ENCODE data around the gene MNT. TPM values are rescaled to one million over a fixed set of nuclear protein-coding genes. Genes with fewer than 3 reads are reported as not detected.

The MNT gene
- total RNA-seq, 1 experiment from 2014 or later = 38.9 TPM

- no peaks in the 10 kb centered on the region for H3K9me3 ChIP-seq (ENCODE audit: control insufficient read depth, low read depth, low read length)
- H3K18ac ChIP-seq (ENCODE audit: insufficient read length, low read depth, low read length) = no peak overlapping the region
- H2BK120ac ChIP-seq (ENCODE audit: low read depth, low read length, poor library complexity, severe bottlenecking) = no peak overlapping the region
- no peak overlapping the region for H2BK20ac ChIP-seq (ENCODE audit: low read depth, low read length, poor library complexity, severe bottlenecking)
- H3K9me3 Mint-ChIP-seq = no peaks in the 10 kb centered on the region; a peak in 2 of 5 replicates
- no peak overlapping the region for H2AK5ac ChIP-seq (ENCODE audit: insufficient read length, low read length)
- H3T11ph ChIP-seq (ENCODE audit: low read length) = no peak overlapping the region
- peaks cover 1% of the 10 kb centered on the region; the same call in 1 of the 2 replicates for H3K27me3 Mint-ChIP-seq (ENCODE audit: low read depth)
- H3K23ac ChIP-seq (ENCODE audit: insufficient read length, low read depth, low read length) = no peak overlapping the region
- H3K79me1 ChIP-seq (ENCODE audit: insufficient read depth, low read depth, low read length, poor library complexity, severe bottlenecking) = no peaks in the 10 kb centered on the region
- no peak overlapping the region for H3K14ac ChIP-seq (ENCODE audit: insufficient read depth, low read length)
- DNase-seq = no peak
- H4K20me1 ChIP-seq (ENCODE audit: control insufficient read depth, insufficient read depth, insufficient read length) = no peaks in the 10 kb centered on the region
- peaks cover 0 to 4% (median 4%) of the 10 kb centered on the region in 3 experiments; a peak in 2 of 7 replicates for H3K36me3 Mint-ChIP-seq (ENCODE audit: insufficient read depth in 1 of 3, low read depth in 3 of 3)
- no peak overlapping the region for H3K9ac ChIP-seq (ENCODE audit: extremely low read depth, insufficient read length, low read length)
- H2BK15ac ChIP-seq (ENCODE audit: low read depth, low read length) = no peak overlapping the region
- H2BK12ac ChIP-seq (ENCODE audit: insufficient read length, low read depth, low read length) = no peak overlapping the region
- no peak for TF ChIP-seq CTCF (conservative IDR thresholded peaks at IDR 0.05)
- H2AFZ ChIP-seq (ENCODE audit: low read length) = no peak overlapping the region
- no peaks in the 10 kb centered on the region for H3K27me3 ChIP-seq (ENCODE audit: insufficient read depth, low read length)
- no CpG with 5 or more reads among the region's 7 CpGs for WGBS (ENCODE audit: extremely low coverage, insufficient read length, low lambda C conversion rate)
- H3K23me2 ChIP-seq (ENCODE audit: insufficient read length, low read depth, low read length, poor library complexity, severe bottlenecking) = peaks cover 17% of the 10 kb centered on the region
- peaks cover 11% of the 10 kb centered on the region; the same call in 1 of the 2 replicates for H3K4me1 ChIP-seq (ENCODE audit: insufficient read depth, low read length)
- H3K4me1 Mint-ChIP-seq = peaks cover 38 to 54% of the 10 kb centered on the region in 2 experiments
- H3K4me3 Mint-ChIP-seq = peak overlapping the region; percentile 45 to 76
- peaks cover 2% of the 10 kb centered on the region; the same call in 1 of the 2 replicates for H3K79me2 ChIP-seq (ENCODE audit: insufficient read depth, low read length)
- no peak overlapping the region for H3K27ac ChIP-seq (ENCODE audit: insufficient read length, low read depth, low read length)
- no peak overlapping the region for H4K91ac ChIP-seq (ENCODE audit: insufficient read length, low read depth, low read length)
- H3K56ac ChIP-seq (ENCODE audit: insufficient read length, low read depth, low read length) = no peak overlapping the region
- H3K4me2 ChIP-seq (ENCODE audit: insufficient read depth, insufficient read length, low read length) = peak overlapping the region; percentile 28
- H3K4ac ChIP-seq (ENCODE audit: low read depth, low read length) = no peak overlapping the region
- no peak overlapping the region for H4K8ac ChIP-seq (replicated peaks; ENCODE audit: insufficient read length, low read depth, low read length)
- peak overlapping the region in 2 of 3 experiments; percentile 66 to 86; a peak in 5 of 7 replicates for H3K27ac Mint-ChIP-seq
- no peak overlapping the region for H2BK5ac ChIP-seq (ENCODE audit: insufficient read length, low read length)
- H4K5ac ChIP-seq (ENCODE audit: insufficient read length, low read depth, low read length) = no peak overlapping the region
These were observed 4.7 kb downstream of the MNT start for GRCh38 chr17:2396192-2396567.

Measured in H9 (cell line).